ENCODE measurements around the gene ARL16.
"Not testable (repeated sequence)": the region's sequence is repeated elsewhere in the genome, so short reads cannot be mapped to it uniquely, and the experiment has no call there.

ARL16 gene

DNA sequence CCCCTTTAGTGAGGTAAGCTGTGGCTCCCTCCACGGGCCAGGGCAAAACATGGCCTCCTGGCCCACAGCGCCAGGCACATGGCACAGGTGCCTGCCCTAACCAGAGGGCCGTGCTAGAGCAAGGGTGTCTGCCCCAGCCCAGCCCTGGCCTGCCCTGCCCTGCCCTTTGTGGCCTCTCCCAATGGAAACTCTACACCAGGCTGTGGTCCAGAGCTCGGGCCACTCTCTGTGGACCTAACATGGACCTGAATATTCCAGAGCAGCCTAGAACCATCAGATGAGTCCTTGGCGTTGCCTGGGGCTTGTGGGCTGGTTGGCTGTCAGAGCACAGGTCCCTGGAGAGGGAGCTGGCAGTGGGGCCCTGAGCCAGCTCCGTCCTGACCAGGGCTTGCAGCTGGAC lies 11.6 kb upstream of the ARL16 start:
- no peak for DNase-seq (ENCODE audit: low read depth)

DNA sequence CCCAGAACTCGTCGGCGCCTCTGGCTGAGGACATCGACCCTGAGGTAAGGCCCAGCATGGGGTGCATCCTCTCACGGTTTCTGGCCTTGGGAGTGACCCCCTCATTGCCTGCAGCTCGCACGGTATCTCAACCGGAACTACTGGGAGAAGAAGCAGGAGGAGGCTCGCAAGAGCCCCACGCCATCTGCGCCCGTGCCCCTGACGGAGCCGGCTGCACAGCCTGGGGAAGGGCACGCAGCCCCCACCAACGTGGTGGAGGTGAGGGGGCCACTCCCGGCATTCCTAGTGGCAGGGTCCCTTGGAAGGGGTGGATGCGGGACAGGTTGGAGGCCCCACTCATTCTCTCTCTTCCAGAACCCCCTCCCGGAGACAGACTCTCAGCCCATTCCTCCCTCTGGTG lies 11.2 kb upstream of the ARL16 start:
- DNase-seq (ENCODE audit: low read depth) = no peak

DNA sequence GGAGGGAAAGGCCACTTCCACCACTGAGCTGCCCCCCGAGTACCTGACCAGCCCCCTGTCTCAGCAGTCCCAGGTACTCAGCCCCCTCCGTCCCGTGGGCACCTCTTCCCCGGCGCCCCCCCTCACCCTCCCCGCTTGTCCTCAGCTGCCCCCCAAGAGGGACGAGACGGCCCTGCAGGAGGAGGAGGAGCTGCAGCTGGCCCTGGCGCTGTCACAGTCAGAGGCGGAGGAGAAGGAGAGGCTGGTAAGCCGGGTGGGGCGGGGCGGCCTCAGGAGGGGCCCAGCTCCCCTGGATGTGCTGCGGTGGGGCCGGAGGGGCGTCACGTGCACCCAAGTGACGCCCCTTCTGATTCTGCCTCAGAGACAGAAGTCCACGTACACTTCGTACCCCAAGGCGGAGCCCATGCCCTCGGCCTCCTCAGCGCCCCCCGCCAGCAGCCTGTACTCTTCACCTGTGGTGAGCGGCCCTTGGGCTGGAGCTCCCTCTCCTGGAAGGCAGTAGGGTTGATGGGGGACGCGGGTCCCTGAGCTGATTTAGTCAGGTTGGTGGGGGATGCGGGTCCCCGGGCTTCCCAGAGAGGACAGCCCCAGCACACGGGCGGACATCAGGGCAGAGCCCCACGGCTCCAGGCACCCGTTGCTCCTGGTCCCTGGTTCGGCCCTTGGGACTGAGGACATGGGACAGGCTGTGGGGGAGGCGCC lies 10.1 kb upstream of the ARL16 start:
- DNase-seq (ENCODE audit: low read depth) = no peak

DNA sequence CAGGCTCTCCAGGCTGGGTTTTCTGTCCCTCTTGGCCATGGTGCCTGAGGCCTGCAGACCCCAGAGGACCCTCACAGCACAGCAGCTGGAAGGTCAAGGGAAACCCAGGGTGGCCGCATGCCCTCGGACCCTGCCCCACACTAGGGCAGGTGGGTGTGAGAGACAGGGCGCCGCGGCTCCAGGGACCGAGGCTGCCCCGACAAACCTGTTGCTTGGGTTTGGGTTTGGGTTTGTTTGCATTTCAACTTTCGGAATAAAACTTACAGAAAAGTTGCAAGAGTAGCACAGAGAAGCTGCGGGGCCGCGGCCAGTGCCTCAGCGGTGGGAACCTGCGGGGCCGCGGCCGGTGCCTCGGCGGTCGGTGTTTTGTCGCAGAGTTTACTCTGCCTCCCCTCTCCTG lies 8.0 kb upstream of the ARL16 start:
- no peak for DNase-seq (ENCODE audit: low read depth)

DNA sequence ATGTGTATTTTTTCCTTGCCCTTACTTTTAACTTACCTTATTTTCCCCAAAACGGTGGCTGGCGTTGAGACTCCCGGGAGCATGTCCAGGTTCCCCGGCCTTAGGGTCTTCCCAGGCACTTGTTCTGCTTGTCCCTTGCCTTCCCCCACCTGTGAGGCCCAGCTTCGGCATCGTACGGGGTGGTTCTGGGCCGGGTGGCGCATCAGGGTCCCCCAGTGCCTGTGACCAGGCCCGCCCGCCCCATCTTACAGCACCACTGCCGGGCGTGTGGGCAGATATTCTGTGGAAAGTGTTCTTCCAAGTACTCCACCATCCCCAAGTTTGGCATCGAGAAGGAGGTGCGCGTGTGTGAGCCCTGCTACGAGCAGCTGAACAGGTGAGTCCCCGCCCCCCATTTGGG lies 7.6 kb upstream of the ARL16 start:
- no peak for DNase-seq (ENCODE audit: low read depth)

DNA sequence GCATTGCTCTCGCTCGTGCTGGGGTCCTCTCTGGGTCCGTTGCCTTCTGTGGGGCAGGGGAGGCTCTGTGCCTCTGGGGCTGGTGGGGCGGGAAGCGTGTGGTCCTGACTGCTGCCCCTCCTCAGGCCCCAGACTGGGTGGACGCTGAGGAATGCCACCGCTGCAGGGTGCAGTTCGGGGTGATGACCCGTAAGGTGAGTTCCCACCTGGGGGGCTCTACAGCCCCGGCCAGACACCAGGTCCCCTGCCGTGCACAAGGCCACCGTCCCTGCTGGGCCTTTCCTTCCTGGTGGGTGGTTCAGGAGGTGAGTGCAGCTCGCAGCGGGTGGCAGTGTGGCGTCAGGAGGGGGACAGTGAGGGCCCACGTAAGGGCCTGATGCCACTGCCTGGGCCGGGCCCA lies 7.0 kb upstream of the ARL16 start:
- DNase-seq (ENCODE audit: low read depth) = no peak

DNA sequence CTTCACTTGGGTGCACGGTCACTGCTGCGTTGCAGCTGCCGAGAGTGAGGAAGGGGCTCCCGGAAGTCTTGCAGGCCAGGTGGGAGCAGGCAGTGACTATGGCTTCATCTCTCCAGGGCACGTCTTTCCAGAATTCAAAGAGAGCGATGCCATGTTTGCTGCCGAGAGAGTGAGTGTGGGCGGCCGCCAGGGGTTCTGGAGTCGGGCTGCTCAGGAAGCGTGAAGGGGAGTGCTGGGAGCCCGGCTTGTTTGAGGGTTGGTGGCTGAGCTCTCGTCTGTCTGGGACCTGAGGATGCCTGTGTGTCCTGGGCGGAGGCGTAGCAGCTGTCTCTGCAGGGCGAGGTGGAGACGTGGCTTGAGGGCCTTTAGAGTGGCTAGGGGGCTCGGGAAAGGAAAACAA lies 6.5 kb upstream of the ARL16 start:
- DNase-seq (ENCODE audit: low read depth) = no peak

DNA sequence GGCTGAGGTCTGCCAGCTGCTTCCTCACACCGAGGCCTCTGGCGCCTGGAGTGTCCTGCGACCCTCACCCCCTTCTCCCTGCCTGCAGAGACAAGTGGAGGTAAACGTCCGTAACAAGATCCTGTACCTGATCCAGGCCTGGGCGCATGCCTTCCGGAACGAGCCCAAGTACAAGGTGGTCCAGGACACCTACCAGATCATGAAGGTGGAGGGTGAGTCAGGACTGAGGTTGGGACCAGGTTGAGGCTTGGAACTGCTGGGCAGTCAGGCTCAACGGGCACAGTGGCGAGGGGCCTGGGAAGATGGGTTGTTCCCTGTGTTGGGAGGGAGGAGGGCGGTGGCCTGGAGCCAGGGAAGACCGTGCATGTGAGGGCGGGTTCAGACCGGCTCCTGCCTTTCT lies 5.0 kb upstream of the ARL16 start:
- no peak for DNase-seq (ENCODE audit: low read depth)

DNA sequence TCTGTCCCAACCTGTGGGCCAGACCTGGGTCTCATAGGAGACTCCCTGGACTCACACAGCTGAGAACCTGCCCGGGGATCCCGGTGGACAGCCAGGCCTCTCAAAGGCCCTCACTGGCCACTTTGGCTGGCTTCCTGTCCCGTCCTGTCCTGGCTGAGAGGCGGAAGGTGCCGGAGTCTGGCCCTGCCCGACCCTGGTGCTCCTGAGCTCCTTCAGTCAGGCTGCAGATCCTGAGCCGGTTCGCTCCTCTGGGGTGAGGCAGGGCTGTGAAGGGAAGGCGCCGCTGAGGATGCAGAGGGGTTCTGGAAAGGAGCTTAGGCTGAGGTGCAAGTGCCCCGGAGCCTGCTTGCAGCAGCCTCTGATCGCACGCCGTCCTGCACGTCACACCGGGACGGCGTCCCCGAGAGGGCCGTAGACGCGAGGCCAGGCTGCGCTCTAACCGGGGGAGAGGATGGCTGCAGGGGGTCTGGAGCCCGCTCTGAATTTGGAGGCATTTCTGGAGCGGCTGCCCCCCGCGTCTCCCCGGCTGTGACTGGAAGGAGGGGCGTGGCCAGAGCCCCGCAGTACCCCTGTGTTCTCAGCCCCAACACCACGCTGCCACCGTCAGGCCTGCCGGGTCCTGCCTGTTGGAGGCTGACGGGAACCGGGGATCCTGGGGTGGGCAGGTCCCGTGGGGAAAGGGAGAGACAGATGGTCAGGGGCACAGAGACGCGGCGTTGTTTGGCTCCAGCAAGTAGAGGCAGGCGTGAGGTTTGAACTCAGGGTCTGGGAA lies 4.4 kb upstream of the ARL16 start:
- no peak for DNase-seq (ENCODE audit: low read depth)

DNA sequence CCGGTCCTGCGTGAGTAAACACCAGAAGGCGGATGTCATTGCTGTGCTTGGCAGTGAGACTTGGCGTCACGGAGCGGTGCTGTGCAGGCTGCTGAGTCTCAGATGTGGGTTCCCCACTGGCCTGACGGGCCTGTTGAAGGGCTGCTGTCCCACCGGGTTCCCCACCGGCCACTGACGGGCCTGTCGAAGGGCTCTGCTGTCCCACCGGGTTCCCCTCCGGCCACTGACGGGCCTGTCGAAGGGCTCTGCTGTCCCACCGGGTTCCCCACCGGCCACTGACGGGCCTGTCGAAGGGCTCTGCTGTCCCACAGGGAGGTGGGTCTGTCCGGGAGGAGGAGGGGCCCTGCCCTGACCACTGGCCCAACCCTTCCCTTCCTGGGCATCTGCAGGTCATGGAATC lies 3.0 kb upstream of the ARL16 start:
- DNase-seq (ENCODE audit: low read depth) = no peak

DNA sequence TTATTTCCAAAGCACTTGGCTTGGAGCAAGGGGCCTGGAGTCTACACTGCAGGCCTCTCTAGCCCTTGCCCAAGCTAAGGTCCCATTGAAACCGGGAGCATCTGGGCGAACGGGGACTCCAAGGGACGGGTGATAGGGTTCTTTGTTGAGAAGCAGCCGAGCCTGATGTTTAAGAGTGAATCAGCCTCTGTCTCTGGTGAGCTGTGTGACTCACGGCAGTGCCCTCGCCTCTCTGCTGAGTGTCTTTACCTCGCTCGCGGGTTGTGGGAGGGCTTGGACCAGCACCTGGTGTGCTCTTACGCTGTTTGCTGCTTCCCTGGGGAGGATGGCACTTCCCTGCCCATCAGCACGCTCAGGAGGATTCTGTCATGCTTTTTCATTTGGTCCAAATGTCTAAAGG lies 1.5 kb upstream of the ARL16 start:
- DNase-seq (ENCODE audit: low read depth) = peak; percentile 56

DNA sequence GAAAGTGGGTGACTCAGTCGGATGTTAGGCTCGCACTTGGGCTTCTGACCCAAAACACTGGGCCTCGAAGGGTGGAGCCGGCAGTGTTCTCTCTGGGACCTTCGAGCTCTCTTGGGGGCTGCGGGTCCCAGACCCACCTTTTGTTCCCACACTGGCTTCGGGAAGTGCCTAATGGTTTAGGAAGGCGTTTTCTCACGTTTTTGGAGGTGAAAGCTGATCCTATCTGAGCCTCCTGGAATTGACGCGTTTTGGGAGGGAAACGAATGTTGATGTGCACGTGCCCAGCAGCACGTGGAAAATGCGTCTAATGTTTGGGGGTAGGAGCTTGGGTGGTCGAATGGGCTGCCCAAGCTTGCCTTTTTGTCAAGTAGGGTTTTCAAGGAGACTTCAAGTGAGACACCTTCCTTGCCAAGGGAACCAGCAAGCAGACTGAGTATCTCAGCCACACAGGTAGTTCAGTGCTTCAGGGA lies 880 bp upstream of the ARL16 start:
- DNase-seq (ENCODE audit: low read depth) = no peak

DNA sequence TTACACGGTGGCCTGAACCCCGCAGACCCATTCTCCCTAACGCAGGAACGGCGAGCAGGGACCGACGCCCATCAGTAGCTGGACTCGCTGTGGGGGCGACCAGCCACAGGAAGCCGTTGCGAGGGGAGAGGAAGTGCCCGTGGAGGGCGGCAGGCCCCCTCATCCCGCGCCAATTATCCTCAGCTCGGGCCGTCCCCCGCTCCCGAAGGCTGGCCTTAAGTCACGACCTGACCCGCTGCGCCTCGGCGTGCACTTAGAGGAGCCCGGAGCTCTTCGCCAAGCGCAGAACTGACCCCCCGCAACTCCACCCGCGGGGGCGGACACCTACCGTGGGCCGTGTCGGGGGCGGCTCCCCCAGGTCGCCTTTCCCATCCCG lies 401 bp downstream of the ARL16 start:
- no peak for DNase-seq (ENCODE audit: low read depth)

DNA sequence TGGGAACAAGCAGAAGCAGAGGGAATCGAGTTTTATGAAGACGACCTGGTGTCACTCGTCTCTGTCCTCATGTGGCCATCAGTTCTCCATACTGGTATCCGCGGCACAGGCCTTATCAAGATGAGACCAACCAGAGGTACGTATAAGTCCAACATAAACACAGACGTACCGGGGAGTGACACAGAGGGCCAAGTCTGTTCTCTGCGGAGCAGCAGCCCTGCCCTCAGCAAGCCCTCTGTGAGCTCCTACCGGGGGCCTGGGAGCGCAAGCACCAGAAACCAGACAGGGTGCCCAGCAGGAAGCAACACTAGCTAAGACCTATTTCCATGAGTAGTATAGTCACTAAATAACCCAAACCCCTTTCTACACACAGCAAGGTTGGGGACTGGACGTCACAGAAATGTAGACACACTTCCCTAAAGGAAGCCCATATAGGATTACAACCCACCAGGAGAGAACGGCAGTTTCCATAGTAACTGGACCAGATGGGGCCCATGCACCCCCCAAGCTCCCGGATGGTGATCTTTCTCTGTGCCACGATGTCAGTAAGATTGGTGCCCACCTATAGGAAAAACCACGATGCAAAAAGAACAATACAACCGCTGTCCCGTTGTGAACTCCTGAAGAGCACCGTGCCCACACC lies 911 bp downstream of the ARL16 start:
- DNase-seq (ENCODE audit: low read depth) = no peak

DNA sequence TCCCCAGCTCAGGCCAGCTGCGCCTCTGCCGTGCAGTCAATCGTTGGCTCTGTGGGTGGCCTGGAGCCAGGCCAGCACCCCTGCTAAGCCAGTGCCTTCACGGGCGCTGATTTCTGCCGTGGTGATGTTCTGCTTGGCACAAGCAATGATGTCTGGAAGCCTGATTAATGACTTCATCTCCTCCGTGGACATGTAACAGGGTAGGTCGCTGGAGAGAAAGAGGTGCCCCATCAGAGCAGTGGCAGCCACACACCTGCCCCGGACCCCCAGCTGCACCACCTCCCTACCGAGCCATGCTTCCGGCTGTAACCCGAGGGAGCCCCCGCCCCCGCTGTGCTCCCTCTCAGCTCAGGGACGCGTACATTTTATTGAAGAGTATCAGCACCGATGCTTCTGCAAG lies 1.9 kb downstream of the ARL16 start:
- no peak for DNase-seq (ENCODE audit: low read depth)

DNA sequence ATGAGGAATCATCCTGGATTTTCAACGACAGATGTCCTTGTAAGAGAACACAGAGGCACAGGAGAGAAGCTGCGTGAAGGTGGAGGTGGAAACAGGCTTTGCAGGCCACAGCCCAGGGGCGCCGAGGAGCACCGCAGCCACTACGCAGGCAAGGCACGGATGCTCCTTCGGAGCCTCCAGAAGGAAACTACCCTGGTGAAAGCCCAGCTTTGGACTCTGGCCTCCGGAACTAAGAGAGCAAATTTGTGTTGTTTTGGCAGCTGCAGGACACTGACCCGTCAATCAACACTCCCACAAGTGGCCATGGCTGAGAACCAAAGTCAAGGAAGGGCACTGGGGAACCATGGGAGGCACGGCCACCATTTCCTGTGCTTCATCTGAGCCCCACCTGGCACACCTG lies 3.4 kb downstream of the ARL16 start:
- no peak for DNase-seq (ENCODE audit: low read depth)

DNA sequence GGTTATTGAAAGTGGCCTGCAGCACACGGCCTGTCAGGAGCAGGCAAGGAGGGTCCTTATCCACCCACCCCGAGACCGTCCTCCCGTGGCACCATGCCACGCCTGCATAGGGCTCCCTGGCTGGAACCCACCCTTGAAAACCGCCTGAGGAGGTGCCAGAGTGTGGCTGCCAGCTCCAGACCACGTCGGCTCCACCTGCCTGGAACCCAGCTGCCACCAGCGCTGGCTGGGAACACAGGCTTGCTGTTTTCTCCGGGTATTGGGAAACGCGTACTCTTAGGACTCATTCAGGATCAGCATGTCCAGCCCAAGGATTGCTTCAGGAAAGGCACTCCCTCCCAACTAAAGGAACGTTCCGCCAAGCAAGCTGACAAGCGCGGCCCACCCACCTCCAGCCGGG lies 6.7 kb downstream of the ARL16 start:
- DNase-seq (ENCODE audit: low read depth) = no peak

DNA sequence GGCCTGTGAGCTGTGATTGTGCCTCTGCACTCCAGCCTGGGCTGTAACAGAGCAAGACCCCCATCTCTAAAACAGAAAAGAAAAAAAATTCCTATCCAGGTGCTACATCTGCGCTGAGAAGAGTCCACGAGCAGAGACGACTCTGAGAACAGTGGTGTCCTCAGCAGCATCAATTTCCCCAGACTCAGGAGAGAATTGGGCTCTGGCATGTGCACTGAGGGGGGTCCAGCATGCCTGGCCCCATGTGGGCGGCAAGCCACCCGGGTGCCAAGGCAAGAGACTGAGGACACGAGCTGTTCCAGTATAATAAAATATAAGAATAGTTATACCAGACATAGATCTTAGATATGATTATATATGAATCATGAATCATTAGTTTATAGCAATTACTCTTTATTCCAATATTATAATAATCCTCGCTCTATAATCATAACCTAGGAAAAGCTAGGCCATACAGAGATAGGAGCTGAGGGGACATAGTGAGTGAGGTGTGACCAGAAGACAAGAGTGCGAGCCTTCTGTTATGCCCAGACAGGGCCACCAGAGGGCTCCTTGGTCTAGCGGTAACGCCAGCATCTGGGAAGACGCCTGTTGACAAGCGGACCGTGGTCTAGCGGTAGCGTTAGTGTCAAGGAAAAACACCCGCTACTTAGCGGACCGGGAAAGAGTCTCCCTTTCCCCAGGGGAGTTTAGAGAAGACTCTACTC lies 7.9 kb downstream of the ARL16 start:
- DNase-seq (ENCODE audit: low read depth) = not testable (repeated sequence)

DNA sequence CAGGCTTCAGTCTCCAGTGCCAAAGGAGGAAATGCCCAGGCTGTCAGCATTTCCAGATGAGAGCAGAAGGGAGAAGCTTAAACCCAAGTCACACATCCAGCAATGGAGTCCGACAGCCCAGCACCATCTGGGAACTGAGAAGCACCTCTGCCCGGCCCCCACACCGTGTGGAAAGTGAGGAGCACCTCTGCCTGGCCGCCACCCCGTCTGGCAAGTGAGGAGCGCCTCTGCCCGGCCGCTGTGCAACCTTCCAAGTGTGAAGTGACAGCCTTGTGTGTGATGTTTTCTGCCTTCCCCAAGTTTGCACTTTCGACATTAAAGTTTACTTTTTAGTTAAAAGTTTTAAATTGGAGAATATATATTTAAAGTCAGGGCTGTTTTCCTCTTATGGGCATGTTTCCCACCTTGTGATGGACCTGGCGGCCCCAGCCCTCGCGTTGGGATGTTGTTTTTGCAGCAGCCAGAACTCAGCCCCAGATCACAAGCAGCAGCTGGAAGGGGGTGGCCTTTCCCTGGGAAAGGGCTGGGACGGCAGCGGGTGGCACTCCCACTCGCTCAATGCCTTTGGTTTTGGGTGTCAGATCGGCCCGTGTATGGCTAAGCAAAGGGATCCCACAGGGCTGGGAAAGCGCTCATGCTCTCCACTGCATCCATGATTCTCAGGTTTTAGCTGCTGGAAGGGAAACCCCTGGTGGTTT lies 9.9 kb downstream of the ARL16 start:
- DNase-seq (ENCODE audit: low read depth) = no peak

DNA sequence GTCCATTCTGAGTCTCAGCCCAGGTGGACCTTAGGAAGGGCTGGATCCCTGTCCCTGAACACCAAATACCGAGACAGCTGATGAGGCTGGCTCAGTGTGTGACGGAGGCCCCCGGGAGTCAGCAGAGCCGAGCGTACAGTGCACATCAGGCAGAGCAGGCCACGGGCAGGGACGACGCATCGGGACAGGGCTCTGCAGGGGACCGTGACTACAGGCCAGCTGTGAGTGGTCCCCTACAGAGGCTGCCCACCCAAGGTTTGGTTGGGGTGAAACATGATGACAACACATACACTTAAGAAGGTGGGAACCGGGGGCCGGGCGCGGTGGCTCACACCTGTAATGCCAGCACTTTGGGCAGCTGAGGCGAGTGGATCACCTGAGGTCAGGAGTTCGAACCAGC lies 10.6 kb downstream of the ARL16 start:
- no peak for DNase-seq (ENCODE audit: low read depth)

DNA sequence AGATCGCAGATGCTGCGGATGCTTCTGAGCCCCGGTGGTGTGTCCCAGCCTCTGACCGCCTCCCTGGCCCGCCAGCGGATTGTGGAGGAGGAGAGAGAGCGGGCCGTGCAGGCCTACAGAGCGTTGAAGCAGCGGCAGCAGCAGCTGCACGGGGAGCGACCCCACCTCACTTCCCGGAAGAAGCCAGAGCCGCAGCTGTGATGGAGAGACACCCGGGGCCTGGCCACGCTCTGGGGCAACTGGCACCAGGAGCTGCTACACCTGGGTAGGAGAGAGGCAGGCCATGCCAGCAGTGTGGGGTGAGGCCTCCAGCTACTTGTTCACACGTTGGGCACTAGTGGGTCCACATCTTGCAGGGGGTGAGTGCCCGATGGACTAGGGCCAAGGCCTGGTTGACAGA lies 11.1 kb downstream of the ARL16 start:
- no peak for DNase-seq (ENCODE audit: low read depth)

DNA sequence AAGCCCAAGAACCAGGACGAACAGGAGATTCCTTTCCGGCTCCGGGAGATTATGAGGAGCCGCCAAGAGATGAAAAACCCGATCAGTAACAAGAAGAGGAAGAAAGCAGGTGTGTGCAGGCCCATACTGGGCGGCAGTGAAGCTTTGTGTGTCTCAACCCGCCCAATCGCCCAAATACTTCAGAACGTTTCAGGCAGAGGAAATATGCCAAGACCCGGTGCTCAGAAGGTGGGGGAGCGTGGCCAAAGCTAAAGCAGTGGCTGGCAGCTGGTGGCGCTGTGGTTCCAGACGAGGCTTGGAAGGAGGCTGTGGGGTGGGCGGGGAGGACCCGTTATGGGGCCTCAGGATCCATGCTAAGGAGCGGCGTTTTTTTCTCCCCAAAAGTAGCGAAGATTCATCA lies 15.8 kb downstream of the ARL16 start:
- no peak for DNase-seq (ENCODE audit: low read depth)
